Measurements from ENCODE around the gene DNAJC17. TPM values are rescaled to one million over a fixed set of nuclear protein-coding genes. Genes with fewer than 3 reads are reported as not detected.

DNAJC17 gene
- total RNA-seq, 1 donor, result 21.6 TPM

- no peak overlapping the region for H3K4me3 ChIP-seq (ENCODE audit: low read depth, low read length)
- DNase-seq (ENCODE audit: low read depth), result no peak
- TF ChIP-seq CTCF (IDR thresholded peaks at IDR 0.05; ENCODE audit: insufficient read depth, low read length), result no peak
Measured at GRCh38 chr15:40831861-40832260, 24.6 kb upstream of the DNAJC17 start.

GRCh38 chr15:40830884-40831283, 23.6 kb upstream of the DNAJC17 start:
- no peak for TF ChIP-seq CTCF (IDR thresholded peaks at IDR 0.05; ENCODE audit: insufficient read depth, low read length)
- DNase-seq (ENCODE audit: low read depth), result no peak
- no peak overlapping the region for H3K4me3 ChIP-seq (ENCODE audit: low read depth, low read length)

- no peak for DNase-seq (ENCODE audit: low read depth)
Measured at GRCh38 chr15:40829115-40829514, 21.8 kb upstream of the DNAJC17 start.

GRCh38 chr15:40828447-40829036, 21.3 kb upstream of the DNAJC17 start, which contains the start of gene PPP1R14D:
Gene PPP1R14D (minus strand): TSS chr15:40828708. CDS start chr15:40828641, 67 bp downstream.
- DNase-seq (ENCODE audit: low read depth), result no peak
- H3K4me3 ChIP-seq (ENCODE audit: low read depth, low read length), result no peak within 1 kb of the TSS
- TF ChIP-seq CTCF (IDR thresholded peaks at IDR 0.05; ENCODE audit: insufficient read depth, low read length), result no peak

More at GRCh38 chr15:40829115-40829514, 21.8 kb upstream of the DNAJC17 start:
- H3K4me3 ChIP-seq (ENCODE audit: low read depth, low read length), result no peak overlapping the region
- no peak for TF ChIP-seq CTCF (IDR thresholded peaks at IDR 0.05; ENCODE audit: insufficient read depth, low read length)

- no peak for DNase-seq (ENCODE audit: low read depth)
- H3K4me3 ChIP-seq (ENCODE audit: low read depth, low read length), result no peak overlapping the region
- no peak for TF ChIP-seq CTCF (IDR thresholded peaks at IDR 0.05; ENCODE audit: insufficient read depth, low read length)
Measured at GRCh38 chr15:40826423-40827075, 19.3 kb upstream of the DNAJC17 start.

- DNase-seq (ENCODE audit: low read depth), result peak; percentile 16
- no peak overlapping the region for H3K4me3 ChIP-seq (ENCODE audit: low read depth, low read length)
- no peak for TF ChIP-seq CTCF (IDR thresholded peaks at IDR 0.05; ENCODE audit: insufficient read depth, low read length)
Measured at GRCh38 chr15:40825661-40826422, 18.6 kb upstream of the DNAJC17 start.
